GM18868 (cell line): ENCODE data around the gene EFHC2.
"Not testable (repeated sequence)": the region's sequence is repeated elsewhere in the genome, so short reads cannot be mapped to it uniquely, and the experiment has no call there.

Experiments
- ATAC-seq: cut with Tn5 transposase; IDR thresholded peaks from one replicate; pipeline ENCODE4 v1.9.1; 2021; ENCODE audit warnings: mild to moderate bottlenecking, moderate library complexity; ENCODE audit not compliant: unreplicated experiment

The EFHC2 gene

GRCh38 chrX:44235534-44235933, 107.9 kb downstream of the EFHC2 start:
- ATAC-seq = no peak

GRCh38 chrX:44234541-44234940, 108.9 kb downstream of the EFHC2 start:
- ATAC-seq = no peak

GRCh38 chrX:44234116-44234515, 109.4 kb downstream of the EFHC2 start:
- no peak for ATAC-seq

GRCh38 chrX:44232081-44232480, 111.4 kb downstream of the EFHC2 start:
- no peak for ATAC-seq

- peak; percentile 96 for ATAC-seq
Observed at GRCh38 chrX:44228621-44229020, 114.9 kb downstream of the EFHC2 start.

GRCh38 chrX:44227991-44228390, 115.5 kb downstream of the EFHC2 start:
- ATAC-seq = no peak

- no peak for ATAC-seq
Observed at GRCh38 chrX:44225667-44226066, 117.8 kb downstream of the EFHC2 start.

GRCh38 chrX:44224760-44225159, 118.7 kb downstream of the EFHC2 start:
- no peak for ATAC-seq

GRCh38 chrX:44223150-44223549, 120.3 kb downstream of the EFHC2 start:
- ATAC-seq = no peak

- ATAC-seq = no peak
Observed at GRCh38 chrX:44218465-44218864, 125.0 kb downstream of the EFHC2 start.

- ATAC-seq = no peak
Observed at GRCh38 chrX:44216171-44216570, 127.3 kb downstream of the EFHC2 start.

- ATAC-seq = no peak
Observed at GRCh38 chrX:44203791-44204190, 139.7 kb downstream of the EFHC2 start.

- no peak for ATAC-seq
Observed at GRCh38 chrX:44202596-44202995, 140.9 kb downstream of the EFHC2 start.

- no peak for ATAC-seq
Observed at GRCh38 chrX:44189116-44189515, 154.4 kb downstream of the EFHC2 start.

GRCh38 chrX:44187915-44188314, 155.6 kb downstream of the EFHC2 start:
- not testable (repeated sequence) for ATAC-seq

GRCh38 chrX:44183329-44183728, 160.1 kb downstream of the EFHC2 start:
- no peak for ATAC-seq

- ATAC-seq = no peak
Observed at GRCh38 chrX:44178274-44179053, 165.0 kb downstream of the EFHC2 start.

GRCh38 chrX:44175455-44175854, 168.0 kb downstream of the EFHC2 start:
- ATAC-seq = no peak

- ATAC-seq = no peak
Observed at GRCh38 chrX:44174061-44174460, 169.4 kb downstream of the EFHC2 start.

GRCh38 chrX:44173219-44173618, 170.3 kb downstream of the EFHC2 start:
- ATAC-seq = no peak

- ATAC-seq = no peak
Observed at GRCh38 chrX:44167116-44167515, 176.4 kb downstream of the EFHC2 start.

GRCh38 chrX:44162964-44163475, 180.5 kb downstream of the EFHC2 start:
- ATAC-seq = no peak

GRCh38 chrX:44157858-44158257, 185.6 kb downstream of the EFHC2 start:
- ATAC-seq = no peak
